ACC112 (cell line): ENCODE results near the gene PSMD4.

ENCODE experiments used
- H2AFZ ChIP-seq: fragments of 200-600 bp; sonication (generic); one replicate; pipeline ENCODE4 v1.6.0; 2017; ENCODE audit warnings: antibody characterized with exemption, low read length; ENCODE audit not compliant: unreplicated experiment
- H3K27ac ChIP-seq: fragments of 200-600 bp; sonication (generic); 2 replicates; pipeline ENCODE4 v1.5.1; 2014; ENCODE audit warnings: low read depth, mild to moderate bottlenecking, antibody characterized with exemption, low read length, moderate library complexity
- H3K27me3 ChIP-seq: fragments of 200-600 bp; sonication (generic); 2 replicates; pipeline ENCODE4 v1.6.1; 2014; ENCODE audit warnings: mild to moderate bottlenecking, antibody characterized with exemption, low read length, moderate library complexity, mixed read lengths; ENCODE audit not compliant: insufficient read depth
- H3K36me3 ChIP-seq: fragments of 200-600 bp; sonication (generic); 2 replicates; pipeline ENCODE4 v1.6.1; 2016; ENCODE audit warnings: mild to moderate bottlenecking, antibody characterized with exemption, low read length, moderate library complexity, mixed read lengths; ENCODE audit not compliant: insufficient read depth
- H3K4me1 ChIP-seq: fragments of 200-600 bp; sonication (generic); one replicate; pipeline ENCODE4 v1.6.1; 2016; ENCODE audit warnings: low read length, mixed read lengths; ENCODE audit not compliant: insufficient read depth, unreplicated experiment, control insufficient read depth
- H3K4me3 ChIP-seq: fragments of 200-600 bp; sonication (generic); 2 replicates; pipeline ENCODE4 v1.5.1; 2014; ENCODE audit warnings: mild to moderate bottlenecking, low read depth, low read length
- H3K79me2 ChIP-seq: fragments of 200-600 bp; sonication (generic); one replicate; pipeline ENCODE4 v1.6.0; 2016; ENCODE audit warnings: low read length; ENCODE audit not compliant: control insufficient read depth, unreplicated experiment, insufficient read depth

The PSMD4 gene

GRCh38 chr1:151311011-151311410, 56.5 kb downstream of the PSMD4 start:
- Histone ChIP-seq H3K4me3 (peak overlapping the region; percentile 5; the same call in 1 of the 2 replicates), H3K79me2 (peaks cover 28% of the 10 kb centered on the region), H2AFZ (no peak overlapping the region), H3K27me3 (no peaks in the 10 kb centered on the region), H3K27ac (peak overlapping the region; percentile 67), H3K4me1 (peaks cover 50% of the 10 kb centered on the region), H3K36me3 (peaks cover 27% of the 10 kb centered on the region)

GRCh38 chr1:151311589-151312331, 57.2 kb downstream of the PSMD4 start:
- Histone ChIP-seq H3K4me1 (peaks cover 50% of the 10 kb centered on the region), H3K27me3 (no peaks in the 10 kb centered on the region), H2AFZ (no peak overlapping the region), H3K4me3 (peak overlapping the region; percentile 51), H3K27ac (peak overlapping the region; percentile 93), H3K79me2 (peaks cover 28% of the 10 kb centered on the region), H3K36me3 (peaks cover 21% of the 10 kb centered on the region; the same call in 1 of the 2 replicates)

- peaks cover 50% of the 10 kb centered on the region for H3K4me1 ChIP-seq
- peak overlapping the region; percentile 51; the same call in 1 of the 2 replicates for H3K4me3 ChIP-seq
- H3K27me3 ChIP-seq, result no peaks in the 10 kb centered on the region
- no peak overlapping the region for H2AFZ ChIP-seq
- H3K27ac ChIP-seq, result peak overlapping the region; percentile 93
- peaks cover 28% of the 10 kb centered on the region for H3K79me2 ChIP-seq
- H3K36me3 ChIP-seq, result peaks cover 16% of the 10 kb centered on the region; the same call in 1 of the 2 replicates
Measured at GRCh38 chr1:151312411-151312810, 57.9 kb downstream of the PSMD4 start.

- H2AFZ ChIP-seq, result no peak overlapping the region
- H3K4me3 ChIP-seq, result no peak overlapping the region
- H3K27ac ChIP-seq, result peak overlapping the region; percentile 93
- no peaks in the 10 kb centered on the region for H3K27me3 ChIP-seq
- H3K36me3 ChIP-seq, result peaks cover 12% of the 10 kb centered on the region; the same call in 1 of the 2 replicates
- H3K79me2 ChIP-seq, result peaks cover 28% of the 10 kb centered on the region
- peaks cover 50% of the 10 kb centered on the region for H3K4me1 ChIP-seq
Measured at GRCh38 chr1:151312826-151313225, 58.3 kb downstream of the PSMD4 start.

GRCh38 chr1:151313501-151313900, 59.0 kb downstream of the PSMD4 start:
- peak overlapping the region; percentile 5; the same call in 1 of the 2 replicates for H3K4me3 ChIP-seq
- peaks cover 9% of the 10 kb centered on the region; the same call in 1 of the 2 replicates for H3K36me3 ChIP-seq
- peaks cover 50% of the 10 kb centered on the region for H3K4me1 ChIP-seq
- peak overlapping the region; percentile 93 for H3K27ac ChIP-seq
- no peaks in the 10 kb centered on the region for H3K27me3 ChIP-seq
- H3K79me2 ChIP-seq, result peaks cover 28% of the 10 kb centered on the region
- H2AFZ ChIP-seq, result no peak overlapping the region

- H3K4me3 ChIP-seq, result peak overlapping the region; percentile 5; the same call in 1 of the 2 replicates
- no peaks in the 10 kb centered on the region for H3K27me3 ChIP-seq
- peaks cover 50% of the 10 kb centered on the region for H3K4me1 ChIP-seq
- peaks cover 24% of the 10 kb centered on the region for H3K79me2 ChIP-seq
- peaks cover 9% of the 10 kb centered on the region; the same call in 1 of the 2 replicates for H3K36me3 ChIP-seq
- no peak overlapping the region for H2AFZ ChIP-seq
- H3K27ac ChIP-seq, result peak overlapping the region; percentile 93
Measured at GRCh38 chr1:151314137-151314875, 59.8 kb downstream of the PSMD4 start.

GRCh38 chr1:151315565-151316235, 61.2 kb downstream of the PSMD4 start:
- H3K36me3 ChIP-seq, result peaks cover 12% of the 10 kb centered on the region
- no peak overlapping the region for H3K27ac ChIP-seq
- no peaks in the 10 kb centered on the region for H3K27me3 ChIP-seq
- H3K4me1 ChIP-seq, result peaks cover 39% of the 10 kb centered on the region
- H3K79me2 ChIP-seq, result peaks cover 19% of the 10 kb centered on the region
- no peak overlapping the region for H2AFZ ChIP-seq
- no peak overlapping the region for H3K4me3 ChIP-seq
